Naive B cell (primary cell): ENCODE results near the gene RASAL1. TPM values are rescaled to one million over a fixed set of nuclear protein-coding genes. Genes with fewer than 3 reads are reported as not detected.

Experiments used
- ATAC-seq, 2 donors: fragments of 150-1000 bp; cut with Tn5 transposase; 2 replicates each; pipeline ENCODE4 v1.10.0; 2021; ENCODE audit warnings: low read depth in 2 of 2, mild to moderate bottlenecking in 2 of 2, moderate library complexity in 2 of 2
- DNase-seq: peaks from one replicate; pipeline ENCODE4 v3.0.0; 2022
- H3K27ac Mint-ChIP-seq, 6 donors: one replicate each; pipeline ENCODE4 v1.8.0; 2020 to 2022; ENCODE audit warnings: mild to moderate bottlenecking in 6 of 6, mixed read lengths in 6 of 6, moderate library complexity in 5 of 6, inconsistent platforms in 2 of 6
- H3K27me3 Mint-ChIP-seq, 3 donors: one replicate each; pipeline ENCODE4 v1.8.0; 2021 to 2022; ENCODE audit warnings: mixed read lengths in 3 of 3, mild to moderate bottlenecking in 1 of 3
- H3K36me3 Mint-ChIP-seq, 2 donors: one replicate each; pipeline ENCODE4 v1.8.0; 2020 to 2022; ENCODE audit warnings: mixed read lengths in 2 of 2, inconsistent platforms in 1 of 2, mild to moderate bottlenecking in 1 of 2
- H3K4me1 Mint-ChIP-seq, 3 donors: one replicate each; pipeline ENCODE4 v1.8.0; 2020 to 2022; ENCODE audit warnings: mixed read lengths in 3 of 3, inconsistent platforms in 1 of 3, mild to moderate bottlenecking in 1 of 3, moderate library complexity in 1 of 3
- H3K4me3 Mint-ChIP-seq, 8 donors: one replicate each; pipeline ENCODE4 v1.8.0; 2020 to 2022; ENCODE audit warnings: mild to moderate bottlenecking in 8 of 8, mixed read lengths in 8 of 8, moderate library complexity in 8 of 8, inconsistent platforms in 2 of 8
- H3K9me3 Mint-ChIP-seq, 7 donors: one replicate each; pipeline ENCODE4 v1.8.0; 2020 to 2022; ENCODE audit warnings: mixed read lengths in 7 of 7, mild to moderate bottlenecking in 5 of 7, inconsistent platforms in 2 of 7, moderate library complexity in 1 of 7
- polyA plus RNA-seq, 6 donors: library from polyadenylated mRNA; unstranded; fragments of 300-500 nt; fragmentation: Illumina TruSeq; gene quantifications; one replicate each; pipeline ENCODE4 v1.2.3, GENCODE V29; 2021; ENCODE audit warnings: low read depth in 6 of 6

The RASAL1 gene
- polyA plus RNA-seq, 6 donors from 2014 or later, result 0.17 to 0.48 (median 0.41) TPM; not detected in 2

GRCh38 chr12:113101751-113102150 is 33.8 kb downstream of the RASAL1 start:
- Mint-ChIP-seq H3K27me3 (peaks cover 0 to 5% (median 0%) of the 10 kb centered on the region in 3 donors), H3K4me1 (peaks cover 24 to 44% (median 32%) of the 10 kb centered on the region in 3 donors), H3K9me3 (no peaks in the 10 kb centered on the region), H3K36me3 (no peaks in the 10 kb centered on the region), H3K27ac (peak overlapping the region in 1 of 6 donors; percentile 67), H3K4me3 (peak overlapping the region in 1 of 8 donors; percentile 82)
- ATAC-seq, result no peak
- DNase-seq, result no peak

GRCh38 chr12:113099764-113100163 is 35.8 kb downstream of the RASAL1 start:
- Mint-ChIP-seq H3K9me3 (no peaks in the 10 kb centered on the region), H3K4me1 (peaks cover 29 to 41% (median 31%) of the 10 kb centered on the region in 3 donors), H3K4me3 (no peak overlapping the region), H3K27ac (peak overlapping the region in 1 of 6 donors; percentile 60), H3K36me3 (no peaks in the 10 kb centered on the region), H3K27me3 (no peaks in the 10 kb centered on the region)
- ATAC-seq (no peak), DNase-seq (no peak)

- DNase-seq (no peak), ATAC-seq (no peak)
- Mint-ChIP-seq H3K9me3 (no peaks in the 10 kb centered on the region), H3K36me3 (no peaks in the 10 kb centered on the region), H3K4me3 (no peak overlapping the region), H3K4me1 (peaks cover 29 to 40% (median 30%) of the 10 kb centered on the region in 3 donors), H3K27me3 (no peaks in the 10 kb centered on the region), H3K27ac (peak overlapping the region in 4 of 6 donors; percentile 9 to 85 (median 30))
Measured at GRCh38 chr12:113099364-113099763, 36.2 kb downstream of the RASAL1 start.

GRCh38 chr12:113098441-113099028 is 37.0 kb downstream of the RASAL1 start:
- peak overlapping the region; percentile 47 to 94 (median 82) for H3K27ac Mint-ChIP-seq
- ATAC-seq, result peak; percentile 69 to 81

GRCh38 chr12:113097716-113098440 is 37.7 kb downstream of the RASAL1 start:
- peaks cover 27 to 45% (median 31%) of the 10 kb centered on the region in 3 donors for H3K4me1 Mint-ChIP-seq
- peak; percentile 31 to 37 for ATAC-seq

More at GRCh38 chr12:113098441-113099028, 37.0 kb downstream of the RASAL1 start:
- H3K27me3 Mint-ChIP-seq, result no peaks in the 10 kb centered on the region
- H3K36me3 Mint-ChIP-seq, result no peaks in the 10 kb centered on the region
- no peaks in the 10 kb centered on the region for H3K9me3 Mint-ChIP-seq
- H3K4me3 Mint-ChIP-seq, result peak overlapping the region in 1 of 8 donors; percentile 37
- peaks cover 25 to 43% (median 28%) of the 10 kb centered on the region in 3 donors for H3K4me1 Mint-ChIP-seq
- DNase-seq, result peak; percentile 66

GRCh38 chr12:113096675-113097461 is 38.7 kb downstream of the RASAL1 start:
- peak overlapping the region in 4 of 6 donors; percentile 29 to 71 (median 48) for H3K27ac Mint-ChIP-seq
- H3K27me3 Mint-ChIP-seq, result no peaks in the 10 kb centered on the region
- H3K36me3 Mint-ChIP-seq, result no peaks in the 10 kb centered on the region
- peaks cover 33 to 49% (median 41%) of the 10 kb centered on the region in 3 donors for H3K4me1 Mint-ChIP-seq
- no peak overlapping the region for H3K4me3 Mint-ChIP-seq
- ATAC-seq (no peak), DNase-seq (no peak)
- H3K9me3 Mint-ChIP-seq, result no peaks in the 10 kb centered on the region

More at GRCh38 chr12:113097716-113098440, 37.7 kb downstream of the RASAL1 start:
- Mint-ChIP-seq H3K4me3 (peak overlapping the region in 1 of 8 donors; percentile 2), H3K27me3 (no peaks in the 10 kb centered on the region), H3K27ac (peak overlapping the region in 5 of 6 donors; percentile 47 to 94 (median 82)), H3K36me3 (no peaks in the 10 kb centered on the region), H3K9me3 (no peaks in the 10 kb centered on the region)
- peak; percentile 28 for DNase-seq

GRCh38 chr12:113095405-113095804 is 40.2 kb downstream of the RASAL1 start:
- Mint-ChIP-seq H3K9me3 (no peaks in the 10 kb centered on the region), H3K36me3 (no peaks in the 10 kb centered on the region), H3K4me3 (no peak overlapping the region), H3K27me3 (no peaks in the 10 kb centered on the region), H3K27ac (peak overlapping the region in 5 of 6 donors; percentile 32 to 88 (median 72)), H3K4me1 (peaks cover 42 to 57% (median 56%) of the 10 kb centered on the region in 3 donors)
- DNase-seq, result no peak
- no peak for ATAC-seq

GRCh38 chr12:113094738-113095137 is 40.8 kb downstream of the RASAL1 start:
- H3K4me1 Mint-ChIP-seq, result peaks cover 49 to 62% (median 61%) of the 10 kb centered on the region in 3 donors
- no peak overlapping the region for H3K4me3 Mint-ChIP-seq
- no peak for DNase-seq
- H3K27ac Mint-ChIP-seq, result peak overlapping the region in 1 of 6 donors; percentile 84
- no peak for ATAC-seq
- H3K27me3 Mint-ChIP-seq, result no peaks in the 10 kb centered on the region
- H3K9me3 Mint-ChIP-seq, result no peaks in the 10 kb centered on the region
- H3K36me3 Mint-ChIP-seq, result no peaks in the 10 kb centered on the region

- Mint-ChIP-seq H3K27ac (peak overlapping the region in 5 of 6 donors; percentile 33 to 86 (median 65)), H3K9me3 (no peaks in the 10 kb centered on the region), H3K27me3 (no peaks in the 10 kb centered on the region), H3K4me3 (peak overlapping the region in 3 of 8 donors; percentile 10 to 30 (median 15)), H3K4me1 (peaks cover 58 to 68% (median 62%) of the 10 kb centered on the region in 3 donors), H3K36me3 (no peaks in the 10 kb centered on the region)
- no peak for DNase-seq
- no peak for ATAC-seq
Measured at GRCh38 chr12:113093409-113094101, 42.0 kb downstream of the RASAL1 start.

- Mint-ChIP-seq H3K27ac (peak overlapping the region; percentile 73 to 97 (median 94)), H3K9me3 (no peaks in the 10 kb centered on the region), H3K27me3 (no peaks in the 10 kb centered on the region), H3K4me3 (peak overlapping the region; percentile 42 to 91 (median 84)), H3K36me3 (no peaks in the 10 kb centered on the region), H3K4me1 (peaks cover 58 to 70% (median 62%) of the 10 kb centered on the region in 3 donors)
- ATAC-seq (peak; percentile 62 to 63), DNase-seq (peak; percentile 59)
Measured at GRCh38 chr12:113092607-113093408, 42.8 kb downstream of the RASAL1 start.

- H3K4me1 Mint-ChIP-seq, result peaks cover 70 to 72% (median 70%) of the 10 kb centered on the region in 3 donors
- no peak for ATAC-seq
Measured at GRCh38 chr12:113091506-113091905, 44.1 kb downstream of the RASAL1 start.

GRCh38 chr12:113090740-113091139 is 44.8 kb downstream of the RASAL1 start:
- peak; percentile 55 for ATAC-seq
- Mint-ChIP-seq H3K4me3 (peak overlapping the region in 6 of 8 donors; percentile 19 to 91 (median 72)), H3K4me1 (peaks cover 78 to 80% (median 78%) of the 10 kb centered on the region in 3 donors), H3K27me3 (no peaks in the 10 kb centered on the region), H3K9me3 (no peaks in the 10 kb centered on the region), H3K27ac (peak overlapping the region; percentile 83 to 99 (median 95)), H3K36me3 (no peaks in the 10 kb centered on the region)
- peak; percentile 26 for DNase-seq

More at GRCh38 chr12:113091506-113091905, 44.1 kb downstream of the RASAL1 start:
- DNase-seq, result no peak
- peak overlapping the region; percentile 83 to 97 (median 89) for H3K27ac Mint-ChIP-seq
- H3K27me3 Mint-ChIP-seq, result no peaks in the 10 kb centered on the region
- no peaks in the 10 kb centered on the region for H3K36me3 Mint-ChIP-seq
- no peaks in the 10 kb centered on the region for H3K9me3 Mint-ChIP-seq
- H3K4me3 Mint-ChIP-seq, result peak overlapping the region in 6 of 8 donors; percentile 32 to 91 (median 80)
